Activated CD8-positive, alpha-beta T cell treated with anti-CD3 and anti-CD28 coated beads for 36 hours (primary cell): ENCODE measurements around the gene PCGF2. TPM values are rescaled to one million over a fixed set of nuclear protein-coding genes. Genes with fewer than 3 reads are reported as not detected.

Experiments
- microRNA-seq: library from miRNA; unstranded; fragments of <30 nt; microRNA quantifications from one replicate; pipeline ENCODE4 v1.2.0, GENCODE V29; 2022; ENCODE audit warnings: borderline microRNAs expressed, borderline replicate concordance
- total RNA-seq, 2 experiments: library from RNA; stranded (reverse); gene quantifications; one replicate each; pipeline ENCODE4 v1.2.3, GENCODE V29; 2021

The PCGF2 gene
- total RNA-seq, 2 experiments from 2014 or later: 0.50 to 1.2 TPM

Small RNA genes lying within 50 kb of the gene (microRNA-seq; reads per million reads assigned to microRNA genes)
- gene MIR4726 (2.7 reads per million), gene MIR4734 (not detected)

Other genes with a start within 250 kb of the PCGF2 start
- 1 to 10 TPM in 1 of 2 experiments, under 1 TPM in 1; 0.74 to 1.1 TPM for gene SRCIN1, start 142.4 kb downstream of the PCGF2 start, total RNA-seq
- 10 to 100 TPM; 31.8 to 32.2 TPM for gene EPOP, start 73.4 kb downstream of the PCGF2 start, total RNA-seq
- 100 to 1,000 TPM; 145 to 148 TPM for gene MLLT6, start 43.1 kb downstream of the PCGF2 start, total RNA-seq
- gene CISD3, start 18.0 kb downstream of the PCGF2 start, total RNA-seq: 10 to 100 TPM; 43.2 to 44.2 TPM
- 100 to 1,000 TPM; 275 to 279 TPM for gene PSMB3, start 4.4 kb upstream of the PCGF2 start, total RNA-seq
- 10 to 100 TPM; 30.9 to 33.2 TPM for gene PIP4K2B, start 51.2 kb upstream of the PCGF2 start, total RNA-seq
- gene CWC25, start 77.0 kb upstream of the PCGF2 start, total RNA-seq: 10 to 100 TPM; 19.7 to 20.1 TPM
- 1,000 to 10,000 TPM; 1,908 to 1,957 TPM for gene RPL23, start 105.4 kb upstream of the PCGF2 start, total RNA-seq
- gene LASP1, start 121.7 kb upstream of the PCGF2 start, total RNA-seq: 100 to 1,000 TPM; 135 to 139 TPM
- not detected for gene FBXO47, start 219.1 kb upstream of the PCGF2 start, total RNA-seq